GM18951 (cell line): ENCODE data around the gene ASIP.
"Not testable (repeated sequence)": the region's sequence is repeated elsewhere in the genome, so short reads cannot be mapped to it uniquely, and the experiment has no call there.

ENCODE experiments used
- POLR2A ChIP-seq: IDR thresholded peaks from 4 replicates; pipeline ENCODE4 v1.6.1; 2011; ENCODE audit warnings: mild to moderate bottlenecking; ENCODE audit not compliant: insufficient read length, insufficient read depth; ENCODE audit errors: extremely low read depth
- in situ Hi-C: fragments of 300-500 bp; cut with MboI; formaldehyde crosslinking; loops from one replicate; pipeline ENCODE4 v1.12.0; 2022; ENCODE audit warnings: low sequenced_read_pairs, mixed read lengths, inconsistent platforms; ENCODE audit not compliant: unreplicated experiment

ASIP gene, protein sequence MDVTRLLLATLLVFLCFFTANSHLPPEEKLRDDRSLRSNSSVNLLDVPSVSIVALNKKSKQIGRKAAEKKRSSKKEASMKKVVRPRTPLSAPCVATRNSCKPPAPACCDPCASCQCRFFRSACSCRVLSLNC

DNA sequence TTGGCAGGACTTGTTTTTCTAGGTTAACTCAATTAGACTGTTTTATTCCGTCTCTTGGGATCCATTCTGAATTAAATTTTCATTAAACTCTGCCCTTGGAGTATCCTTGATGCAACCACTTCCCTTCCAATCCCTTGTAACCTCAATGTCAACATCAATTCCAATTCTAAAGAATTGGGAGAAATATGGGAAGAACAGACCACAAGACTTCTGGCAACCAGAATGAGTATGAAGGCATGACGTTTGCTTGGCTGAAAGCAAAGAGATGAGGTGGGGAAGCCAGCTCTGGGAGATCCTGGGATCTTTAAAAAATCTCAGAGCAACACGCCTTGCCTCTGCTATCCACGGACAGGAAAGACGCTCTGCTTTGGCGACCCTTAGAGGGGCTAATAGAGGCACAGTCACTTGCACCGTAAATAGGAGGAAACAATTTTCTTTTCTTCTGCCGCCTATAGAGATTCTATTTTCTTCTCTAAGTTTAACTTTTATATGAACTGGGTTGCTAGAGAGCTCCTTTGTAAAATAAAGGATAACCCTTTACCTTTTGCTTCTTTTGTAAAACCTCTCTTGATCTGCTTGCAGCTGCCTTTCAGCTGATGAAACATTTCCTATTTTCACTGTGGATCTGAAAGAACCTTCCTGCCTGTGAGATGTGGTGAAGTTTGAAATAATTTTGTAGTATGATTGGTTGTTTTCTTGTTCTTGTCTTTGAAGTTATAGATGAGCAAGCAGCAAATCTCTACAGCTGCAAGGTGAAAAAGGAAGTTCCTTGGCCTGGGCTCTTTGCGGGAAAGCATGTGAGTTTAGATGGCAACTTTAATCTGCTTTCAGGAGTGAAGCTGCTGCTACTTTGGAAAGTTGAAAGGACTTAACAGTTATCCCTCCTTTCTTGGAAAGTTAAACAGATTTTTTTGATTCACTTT is at the start of gene ASIP:
Gene ASIP, plus strand, starts transcription at position 731 of the 923 bp plus-strand sequence. CDS start 18,952 bp downstream, outside the sequence.
- no peak for TF ChIP-seq POLR2A

DNA sequence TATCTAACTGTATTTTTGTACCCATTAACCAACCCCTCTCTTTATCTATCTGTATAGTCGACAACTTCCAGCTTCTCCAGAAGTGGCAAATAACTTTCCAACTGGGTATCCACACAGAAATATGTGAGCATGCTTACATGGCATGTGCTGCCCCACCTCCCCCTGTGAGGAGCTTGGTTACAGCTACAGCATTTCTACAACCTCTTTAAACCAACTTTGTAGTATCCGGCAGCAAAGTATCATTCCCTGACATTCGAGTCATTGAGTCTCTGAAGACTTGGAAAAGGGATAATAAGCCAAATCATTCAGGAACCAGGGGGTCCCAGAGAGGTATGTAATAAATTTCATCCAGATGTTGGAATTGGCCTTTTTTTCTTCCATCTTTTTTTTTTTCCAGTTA is 48.2 kb upstream of the ASIP start:
- no peak for TF ChIP-seq POLR2A
- in situ Hi-C loops = no loop called here

More for the DNA sequence above, at the start of gene ASIP:
- in situ Hi-C loops = no loop called here

DNA sequence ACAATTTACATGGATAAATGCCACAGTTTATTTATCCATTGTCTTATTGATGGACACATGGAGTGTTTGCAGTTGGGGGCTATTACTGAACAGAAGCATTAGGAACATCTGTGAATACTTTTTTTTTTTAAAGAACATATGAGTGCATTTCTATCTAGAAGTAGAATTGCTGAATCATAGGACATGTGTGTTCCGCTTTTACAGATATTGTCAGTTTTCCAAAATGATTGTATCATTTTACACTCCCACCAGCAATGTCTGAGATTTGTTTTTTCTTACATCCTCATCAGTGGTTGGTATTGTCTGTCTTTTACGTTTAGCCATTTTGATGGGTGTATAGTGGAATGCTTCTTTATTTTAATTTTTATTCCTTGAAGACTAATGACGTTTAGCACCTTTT is 42.0 kb upstream of the ASIP start:
- in situ Hi-C loops = no loop called here
- TF ChIP-seq POLR2A = no peak

DNA sequence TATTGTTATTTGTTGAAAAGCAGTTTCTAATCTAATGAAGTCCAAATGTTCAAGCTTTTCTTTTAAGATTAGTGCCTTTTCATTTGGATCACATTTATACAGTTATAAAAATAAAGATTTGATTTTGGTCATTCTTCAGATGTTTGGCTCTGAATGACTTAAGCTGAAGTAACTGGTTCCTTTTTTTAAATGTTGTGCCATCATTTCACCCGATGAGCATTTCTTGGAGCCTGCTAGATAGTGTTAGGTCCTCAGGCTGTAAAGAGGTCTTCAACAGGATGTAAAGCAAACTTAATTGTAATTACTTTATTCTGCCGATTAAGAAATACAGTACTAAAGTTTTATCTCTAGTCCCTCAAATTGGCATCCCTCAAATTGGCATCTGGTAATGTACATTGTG is 41.2 kb upstream of the ASIP start:
- in situ Hi-C loops = no loop called here
- TF ChIP-seq POLR2A = no peak

DNA sequence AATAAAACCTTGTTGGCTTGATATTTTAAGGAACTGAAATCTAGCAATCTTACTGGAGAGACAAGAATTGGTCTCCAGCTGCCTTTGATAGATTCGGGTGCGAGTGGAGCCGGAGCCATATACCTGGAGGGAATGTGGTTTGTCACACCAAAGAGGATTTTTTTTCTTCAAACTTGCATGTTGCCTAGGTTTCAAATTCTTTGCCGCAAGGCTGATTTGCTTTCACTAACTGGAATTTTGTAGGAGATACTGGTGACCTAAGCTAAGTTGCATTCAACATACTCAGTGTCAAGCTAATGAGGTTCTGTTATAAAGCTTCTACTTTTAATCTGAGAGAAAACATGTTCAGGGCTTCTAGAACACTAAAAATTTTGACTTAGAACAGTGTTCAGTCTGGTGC is 39.7 kb upstream of the ASIP start:
- in situ Hi-C loops = no loop called here
- no peak for TF ChIP-seq POLR2A

DNA sequence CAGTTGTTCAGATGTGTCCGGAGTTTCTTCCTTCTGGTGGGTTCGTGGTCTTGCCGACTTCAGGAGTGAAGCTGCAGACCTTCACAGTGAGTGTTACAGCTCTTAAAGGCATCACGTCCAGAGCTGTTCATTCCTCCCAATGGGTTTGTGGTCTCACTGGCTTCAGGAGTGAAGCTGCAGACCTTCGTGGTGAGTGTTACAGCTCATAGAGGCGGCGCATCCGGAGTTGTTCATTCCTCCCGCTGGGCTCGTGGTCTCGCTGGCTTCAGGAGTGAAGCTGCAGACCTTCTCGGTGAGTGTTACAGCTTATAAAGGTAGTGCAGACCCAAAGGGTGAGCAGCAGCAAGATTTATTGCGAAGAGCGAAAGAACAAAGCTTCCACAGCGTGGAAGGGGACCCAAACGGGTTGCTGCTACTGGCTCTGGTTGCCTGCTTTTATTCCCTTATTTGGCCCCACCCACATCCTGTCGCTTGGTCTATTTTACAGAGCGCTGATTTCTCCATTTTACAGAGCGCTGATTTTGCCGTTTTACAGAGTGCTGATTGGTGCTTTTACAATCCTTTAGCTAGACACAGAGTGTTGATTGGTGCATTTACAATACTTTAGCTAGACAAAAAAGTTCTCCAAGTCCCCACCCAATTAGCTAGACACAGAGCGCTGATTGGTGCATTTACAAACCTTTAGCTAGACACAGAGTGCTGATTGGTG is 35.9 kb upstream of the ASIP start:
- in situ Hi-C loops = not testable (repeated sequence)

DNA sequence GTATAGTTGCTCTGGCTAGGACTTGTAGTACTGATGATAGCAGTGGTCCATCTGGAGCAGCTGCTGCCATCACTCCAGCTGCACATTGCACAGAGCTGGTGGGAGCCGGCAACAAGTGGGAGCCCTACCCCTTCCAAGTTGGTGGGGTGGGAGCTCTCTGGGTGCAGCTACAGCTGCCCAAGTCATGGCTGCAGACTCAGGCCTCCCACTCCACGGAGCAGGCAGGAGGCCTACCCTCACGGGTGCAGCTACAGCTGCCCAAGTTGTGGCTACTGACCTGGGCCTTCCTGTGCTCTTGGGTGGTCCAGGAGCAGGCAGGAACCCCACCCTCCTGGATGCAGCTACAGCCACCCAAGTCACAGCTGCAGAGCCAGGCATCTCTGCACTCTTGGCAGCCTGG is 32.1 kb upstream of the ASIP start:
- in situ Hi-C loops = no loop called here
- no peak for TF ChIP-seq POLR2A

DNA sequence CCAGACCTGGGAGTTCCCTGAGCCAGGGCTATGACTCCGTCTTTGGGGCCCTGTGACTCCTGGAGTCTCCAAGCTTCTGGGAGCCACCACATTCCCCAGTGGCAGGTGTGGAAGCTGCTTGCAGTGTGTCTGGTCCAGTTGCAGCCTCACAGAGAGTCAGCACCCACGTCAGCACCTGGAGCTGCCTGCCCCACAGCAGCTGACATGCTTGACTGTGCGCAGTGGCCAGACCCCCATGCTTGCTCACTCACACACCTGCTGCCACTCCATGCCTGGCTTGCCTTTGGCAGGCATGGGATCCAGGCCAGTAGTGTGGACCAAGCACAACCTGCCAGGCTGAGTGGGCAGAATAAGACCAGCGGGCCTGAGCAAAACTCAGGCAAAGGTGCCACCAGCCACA is 31.0 kb upstream of the ASIP start:
- no peak for TF ChIP-seq POLR2A
- in situ Hi-C loops = no loop called here

DNA sequence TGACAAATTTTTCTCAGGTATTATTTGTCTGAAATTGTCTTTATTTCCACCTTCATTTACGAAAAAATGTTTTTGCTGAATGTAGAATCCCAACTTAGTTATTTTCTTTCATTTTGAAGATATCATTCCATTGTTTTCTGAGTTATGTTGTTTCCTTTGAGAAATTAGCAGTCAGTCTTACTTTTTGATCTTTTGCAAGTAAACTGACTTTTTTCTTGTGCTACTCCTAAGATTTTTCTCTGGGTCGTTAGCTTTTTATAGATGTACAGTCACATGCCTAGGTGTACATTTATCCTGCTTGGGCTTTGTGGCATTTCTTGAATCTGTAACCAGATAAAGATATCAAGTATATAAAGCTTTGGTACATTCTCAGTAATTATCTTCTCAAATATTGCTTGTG is 29.6 kb upstream of the ASIP start:
- in situ Hi-C loops = no loop called here

DNA sequence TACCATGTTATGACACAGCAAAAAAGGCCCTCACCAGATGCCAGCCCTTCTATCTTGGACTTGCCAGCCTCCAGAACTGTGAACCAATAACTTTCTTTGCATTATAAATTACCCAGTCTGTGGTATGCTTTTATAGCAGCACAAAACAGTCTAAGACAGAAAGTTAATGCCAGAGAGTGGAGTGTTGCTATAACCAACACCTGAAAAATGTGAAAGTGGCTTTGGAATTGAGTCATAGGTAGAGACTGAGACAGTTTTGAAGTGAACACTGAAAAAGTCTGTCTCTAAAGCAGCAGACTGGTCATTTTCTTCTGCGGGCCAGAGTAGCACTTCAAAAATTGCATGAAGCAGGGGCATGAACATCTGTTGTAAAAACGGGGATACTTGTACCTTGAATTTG is 28.0 kb upstream of the ASIP start:
- in situ Hi-C loops = no loop called here
- TF ChIP-seq POLR2A = no peak

More for the DNA sequence above, 29.6 kb upstream of the ASIP start:
- TF ChIP-seq POLR2A = no peak

DNA sequence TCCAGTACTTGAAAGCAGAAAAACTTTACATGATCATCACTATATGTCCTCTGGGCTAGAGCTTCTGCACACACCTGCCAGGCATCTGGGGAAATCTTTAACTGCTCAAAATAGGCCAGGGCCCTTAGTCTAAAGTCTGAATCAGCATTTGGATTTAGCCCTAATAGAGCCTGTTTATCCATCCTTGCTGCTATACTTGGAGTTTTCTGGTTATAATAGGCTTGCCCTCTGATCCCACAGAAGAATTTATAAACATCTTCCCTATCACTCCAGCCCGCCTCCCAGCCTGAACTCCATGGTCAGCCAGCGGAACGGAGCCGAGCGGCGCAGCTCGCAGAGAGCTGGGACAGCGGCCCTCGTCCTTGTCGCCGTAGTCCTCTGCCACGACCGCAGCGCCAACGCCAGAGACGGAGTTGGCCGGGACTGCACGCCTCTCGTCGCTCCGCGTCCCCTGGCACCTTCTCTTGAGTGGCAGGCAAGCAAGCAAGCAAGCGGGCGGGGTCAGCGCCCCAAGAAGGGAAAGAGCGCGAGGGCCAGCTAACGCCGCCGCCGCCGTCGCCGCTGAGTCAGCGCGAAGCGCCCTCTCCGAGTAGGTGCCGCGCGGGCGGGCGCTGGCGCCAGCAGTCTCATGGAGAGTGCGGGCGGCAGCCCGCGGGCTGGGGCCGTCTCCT is 25.4 kb upstream of the ASIP start:
- no peak for TF ChIP-seq POLR2A
- in situ Hi-C loops = no loop called here

DNA sequence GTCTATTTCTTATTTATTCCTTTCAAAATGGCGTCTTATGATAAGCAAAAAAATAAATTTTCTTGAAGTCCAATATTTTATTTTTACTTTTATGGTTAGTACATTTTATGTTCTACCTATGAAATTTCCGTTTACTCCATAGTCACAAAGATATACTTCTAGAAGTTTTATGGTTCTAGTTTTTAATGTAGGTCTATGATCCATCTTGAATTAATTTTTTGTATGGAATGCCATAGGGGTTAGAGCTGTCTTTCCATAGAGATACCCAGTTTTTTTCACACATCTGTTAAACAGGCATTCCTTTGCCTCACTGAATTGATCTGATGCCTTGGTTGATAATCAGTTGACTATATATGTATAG is 24.9 kb upstream of the ASIP start:
- TF ChIP-seq POLR2A = no peak
- in situ Hi-C loops = no loop called here

DNA sequence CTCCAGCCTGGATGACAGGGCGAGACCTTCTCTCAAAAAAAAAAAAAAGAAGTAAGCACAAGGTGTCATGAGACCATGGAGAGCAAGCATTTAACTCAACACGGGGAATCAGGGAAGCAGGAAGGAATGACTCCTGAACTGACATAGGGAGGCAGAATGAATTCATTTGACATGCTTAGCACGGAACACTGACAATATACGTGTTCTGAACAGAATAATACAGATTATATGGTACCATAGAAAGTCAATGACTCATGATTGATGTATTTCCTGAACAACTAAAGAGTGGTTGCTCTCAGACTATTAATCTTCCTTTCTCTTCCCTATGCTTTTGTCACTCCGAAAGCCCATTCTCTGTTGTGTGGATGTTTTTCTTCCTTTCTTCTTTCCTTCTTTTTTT is 20.7 kb upstream of the ASIP start:
- in situ Hi-C loops = no loop called here
- TF ChIP-seq POLR2A = no peak
